HCT116 (cell line): ENCODE data around the gene NDUFB8.

Source experiments
- CTCF ChIP-seq, 3 experiments: fragments of 200-600 bp in 1 of 3; sonication (generic) in 1 of 3; IDR thresholded peaks in 2 of 3; conservative IDR thresholded peaks in 1 of 3; 2 replicates each; pipeline ENCODE4 v1.5.1; 2012 to 2017; ENCODE audit warnings: low read depth in 2 of 3, low read length in 2 of 3, antibody characterized with exemption in 1 of 3, borderline replicate concordance in 1 of 3, control low read depth in 1 of 3, mild to moderate bottlenecking in 1 of 3, mixed read lengths in 1 of 3, mixed run types in 1 of 3, moderate library complexity in 1 of 3; ENCODE audit not compliant: insufficient read depth in 1 of 3
- ELF1 ChIP-seq: IDR thresholded peaks from 2 replicates; pipeline ENCODE4 v1.6.1; 2012; ENCODE audit warnings: low read depth, borderline replicate concordance
- EZH2 ChIP-seq: fragments of 200-600 bp; sonication (generic); IDR thresholded peaks from 2 replicates; pipeline ENCODE4 v1.6.1; 2017; ENCODE audit warnings: antibody characterized with exemption, mixed run types
- EZH2phosphoT487 ChIP-seq: fragments of 200-600 bp; IDR thresholded peaks from 2 replicates; pipeline ENCODE4 v1.6.1; 2018; ENCODE audit warnings: antibody characterized with exemption, borderline replicate concordance
- FOSL1 ChIP-seq: IDR thresholded peaks from 2 replicates; pipeline ENCODE4 v1.6.1; 2012; ENCODE audit warnings: low read depth
- MAX ChIP-seq: IDR thresholded peaks from 2 replicates; pipeline ENCODE4 v1.6.1; 2012
- POLR2A ChIP-seq: IDR thresholded peaks from 2 replicates; pipeline ENCODE4 v1.7.0; 2011; ENCODE audit warnings: borderline replicate concordance; ENCODE audit not compliant: insufficient read depth, insufficient read length; ENCODE audit errors: extremely low read depth
- POLR2AphosphoS5 ChIP-seq: IDR thresholded peaks from 2 replicates; pipeline ENCODE4 v1.6.1; 2011; ENCODE audit warnings: mild to moderate bottlenecking, low read depth, low read length, moderate library complexity
- RAD21 ChIP-seq: IDR thresholded peaks from 2 replicates; pipeline ENCODE4 v1.6.1; 2012; ENCODE audit warnings: low read depth, mild to moderate bottlenecking
- SIN3A ChIP-seq: IDR thresholded peaks from 2 replicates; pipeline ENCODE4 v1.6.1; 2012; ENCODE audit warnings: low read depth
- SP1 ChIP-seq: IDR thresholded peaks from 2 replicates; pipeline ENCODE4 v1.6.1; 2012; ENCODE audit warnings: low read depth
- ZNF274 ChIP-seq: fragments of 200-500 bp; sonication (Bioruptor generic); IDR thresholded peaks from 2 replicates; pipeline ENCODE4 v1.6.1; 2014; ENCODE audit warnings: mild to moderate bottlenecking, low read depth, low read length, inconsistent platforms

GRCh38 chr10:100477970-100478369 lies 51.7 kb downstream of the NDUFB8 start:
- no peak for TF ChIP-seq EZH2
- TF ChIP-seq POLR2A, result no peak
- no peak for TF ChIP-seq MAX
- TF ChIP-seq CTCF (IDR thresholded peaks at IDR 0.05 in 2 of 3, conservative IDR thresholded peaks at IDR 0.05 in 1 of 3; ENCODE audit: borderline replicate concordance in 1 of 3, insufficient read depth in 1 of 3, low read depth in 2 of 3, low read length in 2 of 3), result no peak
- no peak for TF ChIP-seq ZNF274
- no peak for TF ChIP-seq RAD21
- no peak for TF ChIP-seq POLR2AphosphoS5
- TF ChIP-seq SIN3A, result no peak
- TF ChIP-seq ELF1, result no peak
- no peak for TF ChIP-seq SP1
- no peak for TF ChIP-seq FOSL1
- TF ChIP-seq EZH2phosphoT487, result no peak
